Activated CD4-positive, CD25-positive, alpha-beta regulatory T cell treated with anti-CD3 and anti-CD28 coated beads, Interleukin-2, amount 50 U/mL, for 16 hours (primary cell): Measurements from ENCODE around the gene SMIM7.
"Not testable (repeated sequence)": the region's sequence is repeated elsewhere in the genome, so short reads cannot be mapped to it uniquely, and the experiment has no call there.

Source experiments
- DNase-seq: peaks from one replicate; pipeline ENCODE4 v3.0.0-alpha.2; 2020; ENCODE audit warnings: low read depth, low spot score

SMIM7 gene

DNA sequence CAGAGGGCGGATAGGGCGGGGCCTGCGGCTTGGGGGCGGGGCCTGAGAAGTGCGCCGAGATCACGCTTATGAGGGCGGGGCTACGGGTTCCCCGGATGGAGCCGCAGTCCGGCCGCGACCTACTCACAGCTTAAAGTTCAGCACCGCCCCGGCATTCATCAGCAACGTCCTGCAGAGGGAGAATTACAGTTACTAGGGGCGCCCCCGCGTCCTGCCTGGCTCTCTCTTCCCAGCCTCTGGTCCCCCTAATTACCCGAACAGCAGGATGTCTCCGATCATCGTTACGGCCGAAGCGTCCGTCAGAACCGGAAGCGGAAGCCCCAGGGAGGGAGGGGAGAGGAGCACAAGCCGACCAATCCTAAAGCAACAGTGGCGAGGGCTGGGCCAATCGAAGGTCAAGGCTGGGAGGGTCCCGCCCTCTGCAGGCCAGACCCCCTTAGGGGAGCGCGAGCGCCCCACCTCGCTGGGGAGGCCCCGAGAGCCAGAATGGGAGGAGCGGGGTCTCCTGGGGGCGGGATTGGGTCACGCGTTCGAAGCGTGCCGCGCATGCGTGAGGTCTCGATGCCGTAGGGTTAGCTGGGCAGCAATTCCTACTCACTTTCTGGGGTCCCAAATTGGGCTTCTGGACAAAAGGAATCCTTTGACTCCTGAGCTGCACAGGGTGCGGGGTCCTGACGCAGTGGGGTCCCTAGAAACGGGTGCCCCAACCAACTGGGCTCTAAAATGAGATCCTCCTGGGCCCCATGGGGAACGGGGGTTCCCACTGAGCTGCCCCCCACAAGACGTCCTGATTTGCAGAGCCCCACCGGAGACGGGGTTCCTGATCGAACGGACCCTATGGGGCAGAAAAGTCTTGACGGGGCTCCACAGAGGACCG, at the start of gene SMIM7:
Gene SMIM7, minus strand, starts transcription at position 313 of the 877 bp plus-strand sequence. Its CDS starts 34 bp downstream, at position 279.
- peak; percentile 98 for DNase-seq

DNA sequence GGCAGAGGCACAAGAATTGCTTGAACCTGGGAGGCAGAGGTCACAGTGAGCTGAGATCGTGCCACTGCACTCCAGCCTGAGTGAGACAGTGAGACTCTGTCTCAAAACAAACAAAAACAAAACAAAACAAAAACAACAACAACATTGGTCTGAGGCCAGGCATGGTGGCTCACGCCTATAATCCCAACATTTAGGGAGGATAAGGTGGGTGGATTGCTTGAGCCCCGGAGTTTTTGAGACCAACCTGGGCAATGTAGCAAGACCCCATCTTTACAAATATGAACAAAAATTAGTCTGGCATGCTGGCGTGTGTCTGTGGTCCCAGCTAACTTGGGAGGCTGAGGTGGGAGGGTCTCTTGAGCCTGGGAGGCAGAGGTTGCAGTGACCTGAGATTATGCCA, 43.7 kb upstream of the SMIM7 start:
- no peak for DNase-seq

DNA sequence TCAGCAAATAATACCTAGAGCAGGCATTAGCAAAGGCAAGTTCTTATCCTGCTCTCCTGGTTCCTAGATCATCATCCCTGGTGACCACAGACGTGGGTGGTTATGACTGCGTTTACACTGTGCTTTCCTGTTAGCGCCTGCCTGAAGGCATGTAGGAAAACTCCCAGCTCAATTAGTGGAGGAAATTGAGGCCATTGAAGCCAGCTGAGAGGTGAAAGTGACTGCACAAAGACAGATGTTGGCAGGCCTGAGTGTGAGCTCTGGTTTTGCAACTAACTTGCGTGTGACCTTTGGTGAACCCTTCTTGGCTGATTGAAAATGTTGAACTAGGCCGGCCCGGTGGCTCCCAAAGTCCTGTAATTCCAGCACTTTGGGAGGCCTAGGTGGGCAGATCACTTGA, 42.2 kb upstream of the SMIM7 start:
- DNase-seq = no peak

DNA sequence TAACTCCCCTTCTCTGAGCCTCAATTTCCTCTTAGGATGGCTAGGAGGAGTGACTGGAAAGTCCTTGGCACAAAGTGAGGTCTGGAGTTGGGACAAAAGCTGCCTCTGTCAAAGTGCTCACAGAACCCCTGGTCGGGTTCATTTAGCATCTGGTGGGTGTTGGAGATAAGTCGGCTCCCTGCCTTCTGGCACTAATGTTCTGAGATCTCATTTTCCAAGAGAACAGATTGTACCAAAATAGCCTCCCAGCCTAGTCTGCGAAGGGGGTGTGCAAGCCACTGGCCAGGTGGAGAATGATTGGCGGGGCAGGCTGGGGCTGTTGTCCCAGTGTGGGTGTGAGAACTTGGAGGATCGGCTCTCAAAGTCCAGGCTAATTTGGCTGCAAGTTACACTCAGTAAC, 39.0 kb upstream of the SMIM7 start:
- DNase-seq = no peak

DNA sequence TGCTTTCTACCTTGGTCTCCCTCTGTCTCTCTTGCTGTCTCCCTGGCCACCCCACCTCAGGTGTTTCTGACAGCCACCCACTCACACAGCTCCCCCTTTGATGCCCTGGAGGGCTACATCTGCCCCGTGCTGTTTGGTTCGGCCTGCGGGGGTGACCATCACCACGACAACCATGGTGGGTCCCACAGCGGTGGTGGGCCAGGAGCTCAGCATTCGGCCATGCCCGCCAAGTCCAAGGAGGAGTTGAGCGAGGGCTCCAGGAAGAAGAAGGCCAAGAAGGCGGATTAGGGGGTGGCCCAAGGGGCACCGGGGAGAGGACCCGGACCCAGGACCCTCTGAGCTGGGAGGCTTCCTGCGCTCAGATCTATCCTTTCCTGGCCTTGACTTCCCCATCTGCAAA, 28.1 kb upstream of the SMIM7 start:
- no peak for DNase-seq

DNA sequence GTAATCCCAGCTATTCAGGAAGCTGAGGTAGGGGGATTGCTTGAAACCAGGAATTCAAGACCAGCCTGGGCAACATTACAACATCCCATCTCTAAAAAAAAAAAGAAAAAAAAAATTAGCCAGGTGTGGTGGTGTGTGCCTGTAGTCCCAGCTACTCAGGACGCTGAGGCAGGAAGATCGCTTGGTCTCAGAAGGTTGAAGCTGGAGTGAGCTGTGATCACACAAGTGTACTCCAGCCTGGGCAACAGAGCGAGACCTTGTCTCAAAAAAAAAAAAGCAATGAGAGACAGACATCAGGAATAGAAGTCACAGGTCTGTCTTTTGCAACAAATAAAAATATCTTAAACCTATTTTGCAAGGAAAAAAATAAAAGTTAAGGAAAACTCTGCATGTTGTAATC, 24.3 kb upstream of the SMIM7 start:
- DNase-seq = no peak

DNA sequence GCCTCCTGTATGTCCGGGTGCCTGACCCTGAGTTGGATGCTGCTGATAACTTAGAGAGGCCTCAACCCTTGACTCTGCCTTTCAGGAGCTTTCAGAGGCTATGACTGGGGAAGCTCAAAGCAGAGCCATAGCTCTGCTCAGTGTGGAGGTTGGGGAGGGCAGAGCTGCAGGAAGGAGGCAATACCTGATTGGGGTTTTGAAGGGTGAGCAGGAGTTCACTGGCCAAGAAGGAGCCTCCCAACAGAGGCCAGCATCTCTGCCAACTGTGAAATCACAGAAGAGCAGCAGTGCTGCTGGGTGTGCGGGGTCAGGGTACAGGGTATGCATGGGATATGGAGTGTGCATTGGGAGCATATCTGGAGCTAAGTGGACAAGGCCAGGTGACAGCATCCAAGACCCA, 22.6 kb upstream of the SMIM7 start:
- DNase-seq = no peak

DNA sequence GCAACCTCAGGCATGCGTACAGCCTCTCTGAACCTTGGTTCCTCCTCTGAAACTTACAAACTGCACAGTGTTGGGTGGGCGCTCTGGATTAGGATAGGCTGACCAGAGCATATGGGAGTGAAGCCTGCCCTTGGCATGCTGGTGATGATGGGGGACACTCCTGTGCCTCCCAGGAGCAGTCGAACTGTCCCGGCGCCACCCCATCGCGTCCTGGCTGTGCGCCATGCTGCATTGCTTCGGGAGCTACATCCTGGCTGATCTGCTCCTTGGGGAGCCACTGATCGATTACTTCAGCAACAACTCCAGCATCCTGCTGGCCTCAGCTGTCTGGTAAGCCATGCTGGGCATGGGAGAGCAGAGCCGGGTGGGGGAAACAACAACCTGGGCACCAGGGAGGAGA, 19.9 kb upstream of the SMIM7 start:
- DNase-seq = no peak

DNA sequence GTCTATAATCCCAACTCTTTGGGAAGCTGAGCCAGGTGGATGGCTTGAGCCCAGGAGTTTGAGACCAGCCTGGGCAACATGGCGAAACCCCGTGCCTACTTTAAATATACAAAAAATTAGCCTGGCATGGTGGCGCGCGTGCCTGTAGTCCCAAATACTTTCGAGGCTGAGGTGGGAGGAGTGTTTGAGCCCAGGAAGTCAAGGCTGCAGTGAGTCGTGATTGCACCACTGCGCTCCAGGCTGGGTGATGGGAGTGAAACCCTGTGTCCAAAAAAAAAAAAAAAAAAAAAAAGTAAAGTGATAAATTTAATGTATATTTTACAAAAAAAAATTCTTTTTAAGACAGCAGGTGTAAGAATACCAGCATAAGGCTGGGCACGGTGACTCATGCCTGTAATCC, 18.6 kb upstream of the SMIM7 start:
- no peak for DNase-seq

DNA sequence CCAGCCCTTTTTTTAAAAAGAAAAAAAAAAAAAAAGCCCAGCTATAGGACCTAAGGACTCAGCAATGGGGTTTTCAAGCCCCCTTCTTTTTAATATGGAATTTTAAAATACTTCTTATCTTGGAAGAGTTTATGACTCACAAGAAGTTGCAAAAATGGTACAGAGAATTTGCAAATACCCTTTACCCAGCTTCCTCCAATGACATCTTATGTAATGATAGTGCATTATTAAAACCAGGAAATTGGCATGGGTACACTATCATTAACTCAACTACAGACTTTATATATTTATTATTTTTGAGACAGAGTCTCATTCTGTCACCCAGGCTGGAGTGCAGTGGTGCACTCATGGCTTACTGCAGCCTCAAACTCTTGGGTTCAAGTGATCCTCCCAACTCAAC, 17.1 kb upstream of the SMIM7 start:
- DNase-seq = no peak

DNA sequence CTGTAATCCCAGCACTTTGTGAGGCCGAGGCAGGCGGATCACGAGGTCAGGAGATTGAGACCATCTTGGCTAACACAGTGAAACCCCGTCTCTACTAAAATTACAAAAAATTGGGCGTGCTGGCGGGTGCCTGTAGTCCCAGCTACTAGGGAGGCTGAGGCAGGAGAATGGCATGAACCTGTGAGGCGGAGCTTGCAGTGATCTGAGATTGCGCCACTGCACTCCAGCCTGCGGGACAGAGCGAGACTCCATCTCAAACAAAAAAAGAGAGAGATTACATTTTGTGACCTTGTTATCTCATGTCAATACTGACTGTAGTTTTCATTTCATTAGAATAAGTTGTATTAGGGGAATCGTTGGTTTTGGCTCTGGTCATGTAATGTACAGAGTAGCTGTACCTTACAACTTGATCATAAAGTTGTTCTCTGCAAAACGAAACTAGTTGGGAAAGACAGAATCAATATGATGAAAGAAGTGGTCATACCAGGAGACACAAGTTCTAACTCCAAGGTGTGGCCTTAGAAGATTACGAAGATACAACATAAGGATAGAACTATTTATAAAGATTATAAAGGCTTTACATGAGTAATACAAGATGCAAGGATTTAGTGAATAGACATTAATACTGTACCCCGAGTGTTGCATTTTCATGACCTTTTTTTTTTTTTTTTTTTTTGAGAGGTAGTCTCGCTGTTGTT, 16.3 kb upstream of the SMIM7 start:
- DNase-seq = no peak

DNA sequence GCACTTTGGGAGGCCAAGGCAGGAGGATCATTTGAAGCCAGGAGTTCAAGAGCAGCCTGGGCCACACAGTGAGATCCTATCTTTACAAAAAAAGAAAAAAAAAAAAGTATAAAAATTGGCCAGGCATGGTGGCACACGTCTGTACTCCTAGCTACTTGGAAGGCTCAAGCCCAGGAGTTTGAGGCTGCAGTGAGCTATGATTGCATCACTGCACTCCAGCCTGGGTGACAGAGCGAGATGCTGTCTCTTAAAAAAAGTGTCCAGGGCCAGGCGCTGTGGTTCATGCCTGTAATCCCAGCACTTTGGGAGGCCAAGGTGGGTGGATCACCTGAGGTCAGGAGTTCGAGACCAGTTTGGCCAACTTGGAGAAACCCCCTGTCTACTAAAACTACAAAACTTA, 13.9 kb upstream of the SMIM7 start:
- DNase-seq = not testable (repeated sequence)

DNA sequence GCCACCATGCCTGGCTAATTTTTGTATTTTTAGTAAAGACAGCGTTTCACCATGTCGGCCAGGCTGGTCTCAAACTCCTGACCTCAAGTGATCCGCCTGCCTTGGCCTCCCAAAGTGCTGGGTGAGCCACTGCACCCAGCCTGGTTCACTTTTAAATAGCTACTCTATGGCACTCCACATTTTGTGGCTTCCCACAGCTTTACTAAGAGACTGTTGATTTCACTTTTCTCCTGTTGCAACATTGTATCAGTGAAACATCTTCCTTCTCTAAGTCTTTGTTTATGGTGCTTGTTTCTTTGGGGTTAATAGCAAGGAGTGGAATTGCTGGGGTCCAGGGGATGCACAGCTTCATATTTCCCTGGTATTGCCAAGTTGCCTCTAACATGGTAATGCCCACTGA, 13.3 kb upstream of the SMIM7 start:
- DNase-seq = no peak

DNA sequence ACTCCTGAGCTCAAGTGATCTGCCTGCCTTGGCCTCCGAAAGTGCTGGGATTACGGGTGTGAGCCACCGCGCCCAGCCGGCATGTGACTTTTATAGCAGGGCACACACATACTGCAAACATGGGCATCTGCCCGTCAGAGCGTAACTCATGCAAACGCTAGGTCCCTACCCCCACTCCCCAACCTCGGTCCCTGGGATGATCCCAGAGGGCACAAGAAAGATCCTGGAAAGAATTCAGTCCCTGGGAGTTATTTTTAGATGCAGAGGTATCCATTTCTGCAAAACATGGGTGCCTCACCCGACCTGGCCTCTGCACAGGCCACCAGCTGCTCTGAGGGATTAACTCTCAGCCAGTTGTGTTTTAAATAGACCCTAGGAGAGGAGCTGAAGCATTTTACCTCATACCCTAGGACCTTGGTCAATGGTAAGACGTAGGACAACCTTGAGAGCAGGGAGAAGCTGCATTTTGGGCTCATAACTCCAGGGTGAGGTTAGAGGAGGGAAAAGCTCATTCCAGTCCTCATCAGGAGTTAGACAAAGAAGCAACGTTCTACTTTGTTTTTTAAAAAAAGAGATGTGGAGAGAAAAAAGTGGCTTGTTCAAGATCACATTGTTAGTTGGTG, 11.8 kb upstream of the SMIM7 start:
- no peak for DNase-seq

DNA sequence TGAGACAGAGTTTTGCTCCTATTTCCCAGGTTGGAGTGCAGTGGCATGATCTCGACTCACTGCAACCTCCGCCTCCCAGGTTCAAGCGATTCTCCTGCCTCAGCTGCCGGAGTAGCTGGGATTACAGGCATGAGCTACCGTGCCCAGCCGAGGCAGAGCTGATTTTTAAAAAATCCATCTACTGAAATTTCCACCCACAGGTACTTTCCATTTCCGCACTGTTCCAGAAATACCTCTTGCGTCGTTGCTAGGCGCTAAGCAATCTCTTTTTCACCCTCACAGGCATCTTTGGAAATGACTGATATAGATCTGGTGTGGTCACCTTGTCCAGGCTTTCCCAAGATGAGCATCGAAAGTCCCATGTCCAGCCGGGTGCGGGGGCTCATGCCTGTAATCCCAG, 10.3 kb upstream of the SMIM7 start:
- DNase-seq = no peak

DNA sequence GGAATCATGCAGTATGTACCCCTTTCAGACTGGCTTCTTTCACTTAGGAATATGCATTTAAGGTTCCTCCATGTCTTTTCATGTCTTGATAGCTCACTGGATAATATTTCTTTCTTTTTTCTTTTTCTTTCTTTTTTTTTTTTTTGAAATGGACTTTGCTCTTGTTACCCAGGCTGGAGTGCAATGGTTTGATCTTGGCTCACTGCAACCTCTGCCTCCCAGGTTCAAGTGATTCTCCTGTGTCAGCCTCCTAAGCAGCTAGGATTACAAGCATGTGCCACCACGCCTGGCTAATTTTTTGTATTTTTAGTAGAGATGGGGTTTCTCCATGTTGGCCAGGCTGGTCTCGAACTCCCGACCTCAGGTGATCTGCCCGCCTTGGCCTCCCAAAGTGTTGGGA, 8.8 kb upstream of the SMIM7 start:
- DNase-seq = not testable (repeated sequence)

DNA sequence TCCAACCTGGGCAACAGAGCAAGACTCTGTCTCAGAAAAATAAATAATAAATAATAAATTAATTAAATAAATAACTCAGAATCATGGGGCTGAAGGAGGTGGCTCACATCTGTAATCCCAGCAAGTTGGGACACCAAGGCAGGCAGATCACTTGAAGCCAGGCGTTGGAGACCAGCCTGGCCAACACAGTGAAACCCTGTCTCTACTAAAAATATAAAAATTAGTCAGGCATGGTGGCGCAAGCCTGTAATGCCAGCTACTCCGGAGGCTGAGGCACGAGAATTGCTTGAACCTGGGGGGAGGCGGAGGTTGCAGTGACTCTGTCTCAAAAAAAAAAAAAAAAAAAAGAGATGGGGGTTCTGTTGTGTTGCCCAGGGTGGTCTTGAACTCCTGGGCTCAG, 8.2 kb upstream of the SMIM7 start:
- no peak for DNase-seq

DNA sequence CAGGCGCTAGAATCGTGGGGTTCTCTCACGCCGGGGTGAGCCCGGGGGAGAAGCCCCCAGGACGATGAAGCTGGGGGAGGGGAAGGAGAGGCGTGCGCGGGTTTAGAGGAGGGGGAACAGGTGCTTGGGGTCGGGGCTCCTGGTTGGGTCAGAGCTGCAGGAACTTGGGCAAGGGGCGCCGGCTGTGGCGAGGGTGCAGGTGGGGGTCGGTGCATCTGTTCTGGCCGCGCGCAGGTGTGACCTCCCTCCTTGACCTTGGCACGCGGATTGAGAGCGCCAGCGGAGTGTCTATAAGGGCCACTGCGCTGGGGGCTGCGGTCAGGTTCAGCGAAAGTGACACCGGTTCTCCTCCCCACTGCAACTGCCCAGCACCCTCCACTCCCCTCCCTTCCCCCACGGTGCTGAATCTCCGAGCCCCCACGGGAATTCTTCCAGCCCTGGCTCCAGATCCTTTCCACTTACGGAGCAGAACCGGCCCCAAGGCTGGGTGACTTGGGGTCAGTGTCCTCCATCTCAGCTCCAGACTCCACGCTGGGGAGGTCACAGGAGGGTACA, 1.6 kb upstream of the SMIM7 start:
- DNase-seq = no peak

DNA sequence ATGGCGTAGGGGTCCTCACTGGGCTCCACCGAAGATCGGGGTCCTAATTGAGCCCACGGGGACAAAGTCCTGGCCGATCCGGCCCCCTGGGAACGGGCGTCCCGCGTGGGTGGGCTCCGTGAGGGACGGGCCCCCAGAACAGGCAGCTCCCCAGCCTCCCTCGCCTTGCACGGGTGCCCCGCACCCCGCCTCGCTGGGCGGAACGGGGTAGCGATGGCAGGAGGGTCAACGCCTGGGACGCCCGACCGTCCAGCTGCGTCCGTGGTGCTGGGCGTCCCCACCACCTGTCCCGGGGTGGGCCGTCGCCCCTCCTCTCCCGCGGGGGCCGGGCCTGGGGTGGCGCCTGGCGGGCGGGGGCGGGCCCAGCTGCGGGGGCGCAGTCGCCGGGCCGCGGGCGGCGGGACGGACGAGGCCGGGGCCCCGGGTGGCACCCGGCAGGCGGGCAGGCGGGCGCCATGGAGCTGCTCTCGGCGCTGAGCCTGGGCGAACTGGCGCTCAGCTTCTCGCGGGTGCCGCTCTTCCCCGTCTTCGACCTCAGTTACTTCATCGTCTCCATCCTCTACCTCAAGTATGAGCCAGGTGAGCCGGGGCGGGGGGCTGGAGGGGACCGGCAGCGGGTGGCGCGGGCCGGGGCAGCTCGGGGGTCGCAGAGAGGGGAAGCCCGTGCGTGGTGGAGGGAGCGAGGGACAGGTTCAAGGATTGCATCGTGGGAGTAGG, 977 bp upstream of the SMIM7 start, which contains the start of gene TMEM38A:
Gene TMEM38A, plus strand, starts transcription at position 377 of the 717 bp plus-strand sequence. Its CDS starts 79 bp downstream, at position 456.
- DNase-seq = no peak

DNA sequence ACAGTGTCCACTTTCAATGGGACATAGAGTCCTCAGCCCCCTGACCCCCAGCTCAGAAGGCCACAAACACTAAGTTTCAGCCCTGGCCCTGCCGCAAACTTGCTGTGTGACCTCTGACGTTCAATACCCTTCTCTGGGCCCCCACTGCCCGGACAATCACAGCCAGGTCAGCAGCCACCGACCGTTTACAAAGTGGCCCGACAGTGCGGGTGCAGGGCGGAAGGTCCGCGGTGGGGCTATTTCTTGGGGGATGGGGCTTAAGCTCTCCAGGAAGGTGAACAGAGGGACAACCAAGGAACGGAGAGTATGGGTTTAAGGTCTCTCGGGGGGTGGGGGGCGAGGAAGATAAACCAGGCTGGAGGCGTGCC, 496 bp downstream of the SMIM7 start:
- no peak for DNase-seq

DNA sequence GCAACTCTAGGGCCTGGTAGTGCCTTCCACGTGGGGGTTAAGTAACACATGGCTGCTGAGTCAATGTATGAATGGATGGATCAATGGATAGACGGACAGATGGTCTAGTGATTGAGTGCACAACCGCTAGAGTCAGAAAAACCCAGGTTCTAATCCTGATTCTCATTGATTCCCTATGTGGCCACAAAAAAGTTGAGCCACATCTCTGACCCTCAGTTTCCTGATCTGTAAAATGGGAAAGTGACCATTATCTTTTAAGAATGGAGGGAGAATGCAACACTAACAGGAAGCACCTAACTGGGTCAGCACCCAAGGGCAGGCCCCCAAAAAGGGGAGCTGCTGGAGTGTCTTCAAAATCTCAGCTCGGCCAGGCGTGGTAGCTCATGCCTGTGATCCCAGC, 2.6 kb downstream of the SMIM7 start:
- no peak for DNase-seq

DNA sequence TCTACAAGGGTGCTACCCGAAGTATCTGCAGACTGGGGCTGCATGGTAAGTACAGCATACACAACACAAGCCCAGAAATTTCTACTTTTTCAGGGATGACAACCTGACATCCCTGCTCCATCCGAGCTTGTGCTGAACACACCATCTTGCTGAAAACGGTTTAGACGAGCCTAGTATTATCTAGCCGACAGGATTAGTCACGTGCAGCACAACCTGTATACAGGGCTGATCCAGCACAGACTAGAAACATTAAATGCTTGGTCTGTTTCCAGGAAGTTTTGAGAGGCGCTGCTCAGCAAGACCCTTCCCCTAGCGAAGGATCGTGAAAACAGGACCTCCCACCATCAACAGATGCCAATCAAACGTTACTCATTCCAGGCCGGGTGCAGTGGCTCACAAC, 4.2 kb downstream of the SMIM7 start:
- no peak for DNase-seq
